ENCODE measurements around the gene CTNNA2. TPM values are rescaled to one million over a fixed set of nuclear protein-coding genes. Genes with fewer than 3 reads are reported as not detected.

CTNNA2 gene
- total and polyA plus RNA-seq, 2 of the 8 experiments (the other 6 are each of a cell fraction or from before 2014, with no cell fraction given) = 3.9 to 9.0 TPM

- Histone ChIP-seq H2AK5ac (ENCODE audit: low read depth, low read length) (no peak overlapping the region), H3K4me3 (ENCODE audit: extremely low read depth in 1 of 4, insufficient read depth in 2 of 4, low read depth in 3 of 4, low read length in 4 of 4) (no peak overlapping the region), H3K9ac (replicated peaks in 1 of 4; ENCODE audit: extremely low read depth in 1 of 4, low read depth in 3 of 4, low read length in 3 of 4) (no peak overlapping the region), H3K56ac (replicated peaks; ENCODE audit: insufficient read length, low read depth, low read length) (no peak overlapping the region), H3K23me2 (ENCODE audit: low read depth, low read length) (no peaks in the 10 kb centered on the region), H3K9me3 (ENCODE audit: insufficient read depth in 2 of 2, low read depth in 1 of 2, low read length in 1 of 2) (no peaks in the 10 kb centered on the region), H2BK15ac (ENCODE audit: low read length) (no peak overlapping the region), H3K18ac (ENCODE audit: extremely low read depth, low read length) (no peak overlapping the region), H3K36me3 (ENCODE audit: control insufficient read depth in 2 of 4, insufficient read depth in 4 of 4, low read length in 3 of 4) (no peaks in the 10 kb centered on the region), H3K4ac (replicated peaks; ENCODE audit: insufficient read length, low read depth, low read length) (no peak overlapping the region), H3K23ac (ENCODE audit: insufficient read length) (no peak overlapping the region), H4K20me1 (replicated peaks in 1 of 2; ENCODE audit: control insufficient read depth in 1 of 2, insufficient read depth in 2 of 2, low read length in 2 of 2) (no peaks in the 10 kb centered on the region), H2BK5ac (ENCODE audit: low read depth, low read length) (no peak overlapping the region), H2BK12ac (ENCODE audit: low read depth, low read length) (no peak overlapping the region), H3K27ac (ENCODE audit: low read depth, low read length) (no peak overlapping the region), H2AFZ (ENCODE audit: low read length) (no peak overlapping the region), H3K79me1 (ENCODE audit: low read depth, low read length) (no peaks in the 10 kb centered on the region), H4K5ac (ENCODE audit: insufficient read length, low read depth, low read length) (no peak overlapping the region), H3K4me2 (ENCODE audit: insufficient read depth in 1 of 2, low read depth in 2 of 2, low read length in 2 of 2) (no peak overlapping the region), H2BK120ac (replicated peaks; ENCODE audit: low read depth, low read length) (no peak overlapping the region), H2BK20ac (ENCODE audit: low read length) (no peak overlapping the region), H4K91ac (replicated peaks; ENCODE audit: insufficient read length, low read length) (no peak overlapping the region), H4K8ac (ENCODE audit: extremely low read depth, insufficient read depth, low read length) (no peak overlapping the region), H3K4me1 (replicated peaks in 1 of 4; ENCODE audit: control insufficient read depth in 3 of 4, insufficient read depth in 4 of 4, low read length in 3 of 4) (no peaks in the 10 kb centered on the region), H3K27me3 (replicated peaks in 1 of 4; ENCODE audit: control insufficient read depth in 3 of 4, extremely low read depth in 1 of 4, insufficient read depth in 3 of 4, low read length in 3 of 4) (no peaks in the 10 kb centered on the region), H3K14ac (ENCODE audit: insufficient read length) (no peak overlapping the region), H3K79me2 (ENCODE audit: control insufficient read depth in 1 of 2, insufficient read depth in 2 of 2, low read length in 2 of 2) (no peaks in the 10 kb centered on the region)
- no peak for FAIRE-seq
- DNase-seq (ENCODE audit: low read depth in 1 of 2, low spot score in 2 of 2) = no peak
- ChIA-PET POLR2A (ENCODE audit: partially characterized antibody) (no interaction called here), CTCF (ENCODE audit: partially characterized antibody) (interaction anchor here (1.6 to 2.2 kb wide), 2 partner anchors 19 to 146 kb away, joined by 3 to 9 read pairs; no protein-coding TSS in a partner anchor)
- TF ChIP-seq SRF (IDR thresholded peaks at IDR 0.05; ENCODE audit: low read depth, low read length) (no peak), SIN3A (conservative IDR thresholded peaks at IDR 0.05 in 1 of 2, IDR thresholded peaks at IDR 0.05 in 1 of 2; ENCODE audit: low read depth in 1 of 2, low read length in 2 of 2) (no peak), NRF1 (IDR thresholded peaks at IDR 0.05; ENCODE audit: low read depth, low read length) (no peak), TBP (IDR thresholded peaks at IDR 0.05; ENCODE audit: low read depth, low read length) (no peak), ZNF274 (IDR thresholded peaks at IDR 0.05; ENCODE audit: borderline replicate concordance, extremely low read depth, low read length) (no peak), MAX (IDR thresholded peaks at IDR 0.05) (no peak), CBX8 (IDR thresholded peaks at IDR 0.05; ENCODE audit: borderline replicate concordance, low read depth, low read length) (no peak), RBBP5 (IDR thresholded peaks at IDR 0.05; ENCODE audit: borderline replicate concordance, low read depth, low read length) (no peak), NANOG (IDR thresholded peaks at IDR 0.05; ENCODE audit: insufficient read depth, low read depth, low read length, poor library complexity, severe bottlenecking) (no peak)
These were observed 579.6 kb downstream of the CTNNA2 start for GRCh38 chr2:80092474-80092873.

Data from H1 (cell line).